IPS-18a (cell line): ENCODE data around the gene SMIM41.

ENCODE experiments used
- H3K27ac ChIP-seq: one replicate; pipeline ENCODE4 v1.5.1; 2013; ENCODE audit warnings: low read length
- H3K27me3 ChIP-seq: one replicate; pipeline ENCODE4 v1.6.1; 2013; ENCODE audit warnings: mild to moderate bottlenecking, low read length; ENCODE audit not compliant: control insufficient read depth, insufficient read depth
- H3K36me3 ChIP-seq: one replicate; pipeline ENCODE4 v1.6.1; 2013; ENCODE audit warnings: low read depth, low read length; ENCODE audit not compliant: control insufficient read depth
- H3K4me1 ChIP-seq: one replicate; pipeline ENCODE4 v1.6.1; 2013; ENCODE audit warnings: low read depth, low read length; ENCODE audit not compliant: control insufficient read depth
- H3K4me3 ChIP-seq: one replicate; pipeline ENCODE4 v1.5.1; 2013; ENCODE audit warnings: low read length
- H3K9ac ChIP-seq: one replicate; pipeline ENCODE4 v1.6.1; 2013; ENCODE audit warnings: mild to moderate bottlenecking, low read length, moderate library complexity
- H3K9me3 ChIP-seq: one replicate; pipeline ENCODE4 v1.6.1; 2013; ENCODE audit warnings: low read depth, low read length; ENCODE audit not compliant: control insufficient read depth

SMIM41 gene

DNA sequence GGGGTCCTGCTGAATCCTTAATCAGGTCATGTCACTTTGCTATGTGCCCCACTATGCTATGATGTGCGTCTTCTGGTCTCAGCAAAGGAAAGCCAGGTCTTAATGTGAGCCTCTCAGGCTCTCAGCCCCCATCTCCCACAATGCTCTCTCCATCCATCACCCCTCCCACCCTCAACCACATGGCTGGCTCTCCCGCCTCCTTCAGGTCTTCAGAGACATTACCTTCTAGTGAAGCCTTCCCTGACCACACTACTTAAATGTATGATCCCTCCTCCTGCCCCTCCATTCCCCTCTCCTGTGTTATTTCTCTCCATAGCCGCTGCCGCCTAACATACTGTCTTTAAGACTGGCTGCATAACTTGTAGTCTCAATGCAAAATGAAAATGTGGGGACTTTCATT is 61.8 kb downstream of the SMIM41 start:
- H3K4me3 ChIP-seq = no peak overlapping the region
- no peaks in the 10 kb centered on the region for H3K36me3 ChIP-seq
- no peaks in the 10 kb centered on the region for H3K27me3 ChIP-seq
- no peak overlapping the region for H3K9ac ChIP-seq
- no peaks in the 10 kb centered on the region for H3K9me3 ChIP-seq
- peaks cover 8% of the 10 kb centered on the region for H3K4me1 ChIP-seq
- no peak overlapping the region for H3K27ac ChIP-seq

DNA sequence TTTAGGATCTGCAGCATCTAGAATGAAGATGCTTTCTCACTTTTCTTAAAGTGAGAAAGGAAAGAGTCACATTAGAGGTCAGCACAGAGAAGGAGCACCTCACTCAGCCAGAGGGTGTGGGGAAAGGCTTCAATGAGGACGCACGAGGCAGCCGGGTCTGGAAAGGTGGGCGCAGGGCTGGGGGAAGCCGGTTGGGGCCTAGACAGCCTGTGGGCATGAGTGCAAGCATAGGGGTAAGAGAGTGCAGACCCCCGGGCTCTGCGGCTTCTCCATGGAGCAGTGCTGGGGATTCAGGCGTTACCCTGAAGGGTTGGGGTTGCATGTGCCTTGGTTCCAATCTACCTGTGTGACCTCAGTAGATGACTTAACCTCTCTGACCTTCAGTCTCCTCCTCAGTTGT is 62.4 kb downstream of the SMIM41 start:
- no peaks in the 10 kb centered on the region for H3K9me3 ChIP-seq
- H3K4me1 ChIP-seq = peaks cover 8% of the 10 kb centered on the region
- no peaks in the 10 kb centered on the region for H3K36me3 ChIP-seq
- no peaks in the 10 kb centered on the region for H3K27me3 ChIP-seq
- no peak overlapping the region for H3K4me3 ChIP-seq
- H3K27ac ChIP-seq = no peak overlapping the region
- H3K9ac ChIP-seq = no peak overlapping the region

DNA sequence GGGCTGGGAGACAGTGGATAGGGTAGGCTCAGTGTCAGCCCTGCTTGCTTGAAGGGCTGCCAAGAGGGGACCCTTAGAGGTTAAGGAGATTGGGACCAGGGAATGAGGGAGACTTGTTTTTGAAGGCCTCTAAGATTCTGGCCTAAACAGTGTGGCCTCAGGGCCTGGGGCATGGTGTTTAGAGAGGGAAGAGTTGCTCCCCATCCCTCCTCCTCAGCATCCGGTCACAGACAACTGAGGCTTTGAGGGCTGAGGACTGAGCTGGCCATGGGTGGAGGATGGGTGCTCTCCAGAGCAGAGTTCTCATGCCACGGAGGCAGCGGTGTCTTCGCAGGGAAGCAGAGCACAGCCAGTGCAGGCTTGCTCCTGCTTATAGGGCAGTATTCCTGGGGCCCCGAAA is 62.9 kb downstream of the SMIM41 start:
- Histone ChIP-seq H3K27me3 (no peaks in the 10 kb centered on the region), H3K4me3 (no peak overlapping the region), H3K36me3 (no peaks in the 10 kb centered on the region), H3K4me1 (peaks cover 8% of the 10 kb centered on the region), H3K9ac (no peak overlapping the region), H3K9me3 (no peaks in the 10 kb centered on the region), H3K27ac (no peak overlapping the region)

DNA sequence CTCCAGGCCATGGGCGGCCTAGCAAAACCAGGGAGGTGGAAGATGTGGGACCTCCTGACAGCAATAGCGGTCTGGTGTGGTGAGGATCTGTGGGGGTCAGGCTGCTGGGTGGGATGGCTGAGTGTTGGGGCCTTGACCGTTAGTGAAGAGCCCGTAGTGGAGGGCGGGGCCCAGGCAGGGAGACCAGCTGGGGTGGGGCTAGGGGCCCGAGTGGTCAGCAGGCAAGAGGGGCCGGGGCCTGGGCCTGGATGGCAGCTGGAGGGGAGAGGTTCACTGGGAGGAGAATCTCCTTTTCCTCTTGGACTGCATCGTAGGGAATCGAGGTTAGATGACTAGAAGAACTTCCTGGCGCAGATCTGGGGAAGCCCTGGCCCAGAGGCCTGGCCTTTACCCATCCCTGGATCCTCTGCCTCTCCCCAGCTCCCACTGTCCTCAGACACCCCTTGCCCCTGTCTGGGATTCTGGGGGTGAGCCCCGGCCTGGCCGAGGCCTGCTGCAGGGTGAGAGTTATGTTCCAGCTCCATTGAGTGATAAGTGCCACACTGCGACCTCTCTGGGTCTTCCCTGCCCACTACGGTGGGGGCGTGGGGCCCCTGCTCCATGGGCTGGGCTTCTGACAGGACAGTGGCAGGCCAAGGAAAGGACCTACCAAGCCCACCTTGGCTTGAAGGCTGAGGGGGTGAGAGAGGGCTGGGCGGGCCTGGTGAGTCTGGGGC is 65.2 kb downstream of the SMIM41 start:
- Histone ChIP-seq H3K9me3 (no peaks in the 10 kb centered on the region), H3K27me3 (no peaks in the 10 kb centered on the region), H3K4me3 (no peak overlapping the region), H3K4me1 (peaks cover 13% of the 10 kb centered on the region), H3K36me3 (no peaks in the 10 kb centered on the region), H3K9ac (no peak overlapping the region), H3K27ac (no peak overlapping the region)

DNA sequence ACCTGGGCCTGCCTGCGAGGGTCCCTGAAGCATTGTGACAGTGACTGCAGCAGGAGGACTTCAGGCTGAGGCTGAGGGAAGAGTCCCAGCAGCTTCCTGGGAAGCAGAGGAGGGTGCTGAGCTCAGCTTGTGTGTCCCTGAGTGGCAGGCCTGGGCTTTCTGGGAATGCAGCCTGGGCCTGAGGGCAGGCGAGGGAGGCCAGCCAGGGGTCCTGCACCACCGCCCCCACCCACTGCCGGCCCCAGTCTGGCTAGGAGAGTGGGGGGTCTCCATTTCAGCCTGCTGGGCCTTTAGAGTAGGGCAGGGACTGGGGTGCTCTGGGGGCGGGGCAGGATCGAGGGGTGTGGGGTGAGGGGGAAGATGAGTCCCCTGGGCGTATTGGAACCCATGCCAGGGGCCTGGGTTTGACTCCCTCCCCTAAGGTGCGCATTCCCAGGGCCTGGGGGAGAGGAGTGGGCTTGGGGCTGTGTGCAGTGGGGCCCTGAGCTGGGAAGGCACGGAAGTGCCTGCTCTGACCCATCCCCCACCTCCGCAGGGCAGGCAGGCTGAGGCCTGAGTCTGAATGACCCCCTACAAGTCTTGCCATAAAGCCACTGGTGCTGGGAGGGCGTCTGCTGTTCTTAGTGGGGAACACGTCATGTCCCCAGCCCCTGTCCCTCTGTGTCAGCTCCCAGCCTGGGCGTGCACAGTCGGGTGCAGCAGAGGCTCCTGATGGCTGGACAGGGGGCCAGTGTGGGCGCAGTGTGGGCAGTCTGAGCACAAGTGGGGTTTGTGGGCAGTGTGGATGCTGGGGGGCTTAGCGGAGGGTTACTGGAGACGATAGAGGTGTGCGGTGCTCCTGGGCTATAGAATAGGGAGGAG is 66.0 kb downstream of the SMIM41 start:
- Histone ChIP-seq H3K27ac (no peak overlapping the region), H3K4me1 (peaks cover 16% of the 10 kb centered on the region), H3K9ac (no peak overlapping the region), H3K27me3 (no peaks in the 10 kb centered on the region), H3K4me3 (no peak overlapping the region), H3K9me3 (no peaks in the 10 kb centered on the region), H3K36me3 (no peaks in the 10 kb centered on the region)

DNA sequence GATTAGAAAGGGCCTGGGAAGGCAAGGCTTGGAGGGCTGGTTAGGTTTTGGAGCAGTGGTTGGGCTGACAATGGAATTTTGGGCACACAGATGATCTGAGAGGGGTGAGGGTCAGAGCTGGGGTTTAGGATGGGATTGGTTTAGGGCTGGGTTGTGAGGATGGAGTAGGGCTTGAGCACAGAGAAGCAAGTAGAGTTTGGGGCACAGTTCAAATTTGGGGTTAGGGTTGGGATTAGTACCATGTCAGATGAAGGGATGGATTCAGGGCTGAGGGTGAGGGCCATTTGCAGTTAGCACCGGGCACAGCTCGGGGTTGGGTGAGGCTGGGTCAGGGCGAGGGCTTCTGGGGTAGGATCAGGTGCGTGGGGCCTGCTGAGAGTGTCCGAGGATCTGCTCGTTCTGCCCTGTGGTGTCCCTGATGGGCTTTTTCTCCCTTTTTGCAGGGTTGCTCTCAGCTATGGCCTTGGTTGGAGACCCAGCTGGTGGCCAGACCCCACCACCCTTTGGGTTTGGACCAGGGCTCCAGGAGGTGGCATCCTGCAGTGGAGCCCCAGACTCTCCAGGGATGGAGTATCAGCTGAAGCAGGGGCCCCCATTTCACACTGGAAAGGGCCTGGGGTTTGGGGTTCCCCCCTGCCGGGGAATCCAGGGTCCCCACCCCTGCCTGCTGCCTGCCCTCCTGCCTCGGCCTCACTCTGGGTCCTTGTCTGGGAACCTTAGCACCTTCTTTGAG is 66.8 kb downstream of the SMIM41 start:
- Histone ChIP-seq H3K9ac (no peak overlapping the region), H3K27ac (no peak overlapping the region), H3K27me3 (no peaks in the 10 kb centered on the region), H3K36me3 (no peaks in the 10 kb centered on the region), H3K4me1 (peaks cover 9% of the 10 kb centered on the region), H3K4me3 (no peak overlapping the region), H3K9me3 (no peaks in the 10 kb centered on the region)

DNA sequence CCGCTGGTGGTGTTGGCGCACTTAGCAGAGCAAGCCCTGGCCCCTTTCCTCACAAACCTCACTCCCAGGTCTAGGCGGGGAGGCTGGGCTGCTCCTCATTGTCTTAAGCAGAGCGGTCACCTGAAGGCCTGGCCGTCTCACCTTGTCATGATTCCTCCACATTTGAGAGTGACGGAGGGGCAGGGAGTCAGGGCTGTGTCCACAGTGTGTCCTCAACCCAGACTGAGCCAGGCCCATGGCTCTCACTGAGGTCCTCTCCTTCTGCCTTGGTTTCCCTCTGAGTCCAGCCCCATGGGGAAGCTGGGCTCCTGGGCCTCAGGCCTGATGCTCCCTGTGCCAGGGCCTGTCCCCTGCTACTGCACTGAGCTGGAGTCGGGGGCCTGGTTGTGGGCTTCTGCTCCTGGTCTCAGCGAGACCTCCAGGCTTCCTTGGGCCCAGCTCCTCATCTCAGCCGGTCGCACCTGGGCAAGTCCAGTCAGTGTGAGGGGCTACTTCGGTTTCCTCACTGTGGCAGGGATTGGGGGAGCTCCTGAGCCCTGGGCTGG is 67.4 kb downstream of the SMIM41 start:
- Histone ChIP-seq H3K4me3 (no peak overlapping the region), H3K9ac (no peak overlapping the region), H3K27ac (no peak overlapping the region), H3K27me3 (no peaks in the 10 kb centered on the region), H3K9me3 (no peaks in the 10 kb centered on the region), H3K4me1 (peaks cover 9% of the 10 kb centered on the region), H3K36me3 (no peaks in the 10 kb centered on the region)

DNA sequence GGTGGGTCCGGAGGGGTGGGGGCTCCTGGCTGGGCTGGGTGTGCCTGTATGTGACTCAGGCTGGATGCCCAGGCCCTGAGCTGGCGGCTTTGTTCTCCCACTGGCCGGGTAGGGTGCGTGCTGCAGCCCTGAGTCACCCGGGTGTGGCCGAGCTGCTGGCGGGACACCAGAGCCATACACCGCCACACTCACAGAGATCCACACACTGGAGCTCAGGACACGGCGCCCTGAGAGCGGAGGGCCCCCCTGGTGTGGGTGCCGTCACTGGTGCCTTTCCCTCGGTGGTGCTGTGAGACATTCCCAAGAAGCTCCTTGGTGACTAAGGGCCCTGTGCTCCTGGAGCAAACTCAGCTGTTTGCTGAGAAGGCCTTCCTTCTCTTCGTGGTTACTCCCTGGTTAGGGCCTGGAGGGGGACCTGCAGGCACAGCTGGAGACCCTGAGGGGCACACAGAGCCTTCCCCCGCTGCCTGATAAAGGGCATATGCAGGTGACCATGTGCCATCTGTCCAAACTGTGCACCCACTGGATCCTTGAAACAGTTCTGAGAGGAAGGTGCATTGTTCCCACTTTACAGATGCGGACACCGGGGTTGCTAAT is 68.0 kb downstream of the SMIM41 start:
- Histone ChIP-seq H3K27me3 (no peaks in the 10 kb centered on the region), H3K9ac (no peak overlapping the region), H3K27ac (no peak overlapping the region), H3K4me3 (no peak overlapping the region), H3K36me3 (no peaks in the 10 kb centered on the region), H3K9me3 (no peaks in the 10 kb centered on the region), H3K4me1 (peaks cover 9% of the 10 kb centered on the region)

DNA sequence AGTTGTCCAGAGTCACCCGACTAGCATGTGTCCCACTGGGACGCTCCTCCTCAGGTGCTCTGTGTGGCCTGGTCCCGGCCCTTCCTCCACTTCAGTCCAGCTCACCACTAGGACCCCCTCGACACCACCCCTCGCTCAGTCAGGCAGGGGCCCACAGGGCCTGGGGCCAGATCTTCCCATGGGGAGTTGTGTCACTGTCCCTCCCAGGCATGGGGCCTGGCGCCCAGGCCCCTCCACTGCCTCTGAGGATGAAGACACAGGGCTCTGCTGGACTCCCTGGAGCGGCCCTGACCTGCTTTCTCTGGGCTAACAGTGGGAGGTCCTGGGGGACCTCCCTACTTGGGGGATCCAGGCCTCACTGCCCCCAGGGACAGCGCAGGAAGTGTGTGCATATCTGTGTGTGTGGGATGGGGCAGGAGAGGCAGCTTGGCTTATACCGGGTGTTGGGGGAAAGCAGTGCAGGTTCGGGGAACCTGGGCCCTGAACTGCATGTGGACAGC is 68.5 kb downstream of the SMIM41 start:
- no peak overlapping the region for H3K4me3 ChIP-seq
- no peak overlapping the region for H3K27ac ChIP-seq
- H3K27me3 ChIP-seq = no peaks in the 10 kb centered on the region
- no peak overlapping the region for H3K9ac ChIP-seq
- H3K4me1 ChIP-seq = peaks cover 9% of the 10 kb centered on the region
- no peaks in the 10 kb centered on the region for H3K36me3 ChIP-seq
- no peaks in the 10 kb centered on the region for H3K9me3 ChIP-seq

DNA sequence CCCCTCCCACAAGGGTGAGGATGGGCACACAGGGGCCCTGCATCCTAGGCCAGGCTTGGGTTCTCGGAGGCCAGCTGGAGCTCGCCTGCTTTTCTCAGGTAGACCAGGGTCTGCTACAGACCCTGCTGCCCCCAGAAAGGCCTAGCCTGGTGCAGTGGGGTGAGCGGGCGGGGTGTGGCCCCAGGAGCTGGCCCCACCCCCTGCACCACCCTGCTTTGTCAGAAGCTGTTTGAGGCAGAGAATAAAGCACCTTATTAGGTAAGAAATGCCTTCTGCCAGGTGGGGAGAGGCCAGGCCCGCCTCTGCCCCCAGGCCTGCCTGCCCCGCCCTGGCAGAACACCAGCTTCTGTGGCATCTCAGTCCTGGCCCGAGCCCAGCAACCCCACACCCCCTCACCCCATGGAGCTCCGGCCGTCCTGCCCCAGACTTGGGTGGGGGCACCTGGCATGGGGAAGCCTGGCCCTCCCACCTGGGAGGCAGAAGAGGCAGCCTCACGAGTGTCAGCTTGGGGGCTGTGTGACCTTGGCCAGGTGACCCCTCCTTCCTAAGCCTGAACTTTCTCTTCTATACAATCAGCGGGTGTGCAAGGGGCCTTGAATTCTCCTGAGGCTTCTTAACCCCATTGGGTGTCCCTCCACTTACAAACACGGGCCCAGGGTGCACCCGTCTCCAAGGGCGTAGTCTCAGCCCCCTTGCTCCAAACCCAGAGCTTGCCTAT is 69.1 kb downstream of the SMIM41 start:
- no peaks in the 10 kb centered on the region for H3K36me3 ChIP-seq
- no peak overlapping the region for H3K27ac ChIP-seq
- no peak overlapping the region for H3K4me3 ChIP-seq
- peaks cover 9% of the 10 kb centered on the region for H3K4me1 ChIP-seq
- no peak overlapping the region for H3K9ac ChIP-seq
- no peaks in the 10 kb centered on the region for H3K27me3 ChIP-seq
- H3K9me3 ChIP-seq = no peaks in the 10 kb centered on the region
